Measurements from ENCODE around the gene SLC50A1. TPM values are rescaled to one million over a fixed set of nuclear protein-coding genes. Genes with fewer than 3 reads are reported as not detected.
"Not testable (repeated sequence)": the region's sequence is repeated elsewhere in the genome, so short reads cannot be mapped to it uniquely, and the experiment has no call there.

Gene SLC50A1
- polyA plus RNA-seq, 3 donors: 52.9 to 57.0 (median 55.8) TPM

DNA sequence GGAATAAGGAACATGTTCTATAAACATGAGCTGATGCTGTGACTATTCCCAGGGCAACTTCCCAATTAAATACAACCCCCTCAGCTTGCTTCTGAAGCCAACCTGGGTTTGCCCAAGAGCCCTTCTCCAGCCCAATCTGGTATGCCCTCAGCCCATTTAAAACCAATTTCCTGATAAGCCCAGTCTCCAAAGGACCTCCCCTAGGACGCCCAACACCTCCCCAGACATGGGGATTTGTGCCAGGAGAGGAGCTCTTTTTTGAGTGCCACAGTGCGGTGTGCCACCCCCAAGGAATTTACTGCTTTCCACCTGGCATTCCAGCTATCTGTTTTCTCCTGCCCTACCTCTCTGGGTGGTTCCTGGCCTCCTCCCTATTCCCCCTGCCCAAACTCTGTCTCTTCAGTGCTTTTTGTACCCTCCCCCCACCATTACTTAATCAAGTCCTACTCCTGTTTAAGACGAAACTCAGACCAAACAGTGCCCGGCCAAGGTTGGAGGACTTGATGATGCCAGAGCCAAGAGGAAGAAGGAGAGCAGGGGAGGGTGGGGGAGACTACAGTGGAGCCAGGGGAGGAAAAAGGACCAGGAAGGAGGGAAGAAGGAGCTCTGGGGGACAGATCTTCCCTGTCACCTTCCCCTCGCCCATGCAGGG lies 19.4 kb upstream of the SLC50A1 start:
- DNase-seq (ENCODE audit: low read depth in 3 of 3, low spot score in 2 of 3): no peak

- no peak for DNase-seq (ENCODE audit: low read depth in 3 of 3, low spot score in 2 of 3)
These were observed 18.0 kb upstream of the SLC50A1 start for GRCh38 chr1:155117610-155118009.

GRCh38 chr1:155118090-155118489 lies 17.6 kb upstream of the SLC50A1 start:
- not testable (repeated sequence) for DNase-seq (ENCODE audit: low read depth in 3 of 3, low spot score in 2 of 3)

- DNase-seq (ENCODE audit: low read depth in 3 of 3, low spot score in 2 of 3): no peak
These were observed 15.4 kb upstream of the SLC50A1 start for GRCh38 chr1:155120253-155120652.

DNA sequence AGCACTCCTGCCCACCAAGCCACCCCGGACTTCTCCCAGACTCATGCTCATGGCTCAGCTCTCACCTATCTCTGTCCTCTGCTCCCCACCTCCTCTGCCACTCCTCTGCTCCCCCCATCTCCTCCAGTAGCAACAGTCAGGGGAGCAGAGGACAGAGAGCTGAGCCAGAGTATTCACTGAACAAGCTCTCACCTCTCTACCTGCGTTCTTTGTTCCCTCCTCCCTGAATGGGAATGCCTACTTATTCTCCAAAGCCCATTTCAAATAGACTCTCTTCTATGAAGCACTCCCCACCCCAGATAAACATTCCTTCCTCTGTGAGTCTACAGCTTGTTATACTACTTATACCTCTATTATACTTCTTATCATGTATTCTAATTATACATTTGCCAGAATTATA lies 14.4 kb upstream of the SLC50A1 start:
- DNase-seq (ENCODE audit: low read depth in 3 of 3, low spot score in 2 of 3): no peak

DNA sequence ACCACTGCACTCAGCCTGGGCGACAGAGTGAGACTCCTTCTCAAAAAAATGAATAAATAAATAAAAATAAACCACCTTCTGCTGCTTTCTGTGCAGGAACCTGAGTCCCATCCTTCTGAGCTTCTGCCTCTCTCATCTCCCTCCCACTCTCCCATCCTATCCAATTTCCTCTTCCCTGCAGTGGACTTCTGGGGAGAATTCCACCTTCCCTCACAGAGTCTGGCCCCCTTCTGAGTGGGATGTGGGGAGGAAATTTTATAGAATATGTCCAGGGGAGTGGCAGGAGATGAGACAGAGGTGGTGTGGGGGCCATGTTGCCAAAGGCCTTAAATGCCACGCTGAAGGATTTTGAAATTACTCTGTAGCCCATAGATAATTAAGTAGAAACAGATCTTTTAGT lies 13.3 kb upstream of the SLC50A1 start:
- DNase-seq (ENCODE audit: low read depth in 3 of 3, low spot score in 2 of 3): no peak

DNA sequence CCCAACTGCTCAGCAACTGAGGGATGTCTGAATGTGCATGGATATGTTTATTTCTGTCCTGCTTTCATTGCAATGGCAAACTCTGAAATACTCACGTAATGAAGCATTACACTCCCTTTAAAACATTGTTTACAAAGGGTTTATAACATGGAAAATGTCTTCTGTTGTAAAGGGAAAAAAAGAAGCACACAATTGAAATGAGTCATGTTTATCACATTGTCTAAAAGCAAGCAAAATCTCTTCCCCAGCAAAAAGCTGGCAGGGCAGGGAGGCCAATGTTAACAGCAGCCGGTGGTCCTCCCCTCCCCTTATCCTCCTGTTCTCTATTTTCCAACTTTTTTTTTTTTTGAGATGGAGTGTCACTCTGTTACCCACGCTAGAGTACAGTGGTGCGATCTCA lies 11.9 kb upstream of the SLC50A1 start:
- no peak for DNase-seq (ENCODE audit: low read depth in 3 of 3, low spot score in 2 of 3)

DNA sequence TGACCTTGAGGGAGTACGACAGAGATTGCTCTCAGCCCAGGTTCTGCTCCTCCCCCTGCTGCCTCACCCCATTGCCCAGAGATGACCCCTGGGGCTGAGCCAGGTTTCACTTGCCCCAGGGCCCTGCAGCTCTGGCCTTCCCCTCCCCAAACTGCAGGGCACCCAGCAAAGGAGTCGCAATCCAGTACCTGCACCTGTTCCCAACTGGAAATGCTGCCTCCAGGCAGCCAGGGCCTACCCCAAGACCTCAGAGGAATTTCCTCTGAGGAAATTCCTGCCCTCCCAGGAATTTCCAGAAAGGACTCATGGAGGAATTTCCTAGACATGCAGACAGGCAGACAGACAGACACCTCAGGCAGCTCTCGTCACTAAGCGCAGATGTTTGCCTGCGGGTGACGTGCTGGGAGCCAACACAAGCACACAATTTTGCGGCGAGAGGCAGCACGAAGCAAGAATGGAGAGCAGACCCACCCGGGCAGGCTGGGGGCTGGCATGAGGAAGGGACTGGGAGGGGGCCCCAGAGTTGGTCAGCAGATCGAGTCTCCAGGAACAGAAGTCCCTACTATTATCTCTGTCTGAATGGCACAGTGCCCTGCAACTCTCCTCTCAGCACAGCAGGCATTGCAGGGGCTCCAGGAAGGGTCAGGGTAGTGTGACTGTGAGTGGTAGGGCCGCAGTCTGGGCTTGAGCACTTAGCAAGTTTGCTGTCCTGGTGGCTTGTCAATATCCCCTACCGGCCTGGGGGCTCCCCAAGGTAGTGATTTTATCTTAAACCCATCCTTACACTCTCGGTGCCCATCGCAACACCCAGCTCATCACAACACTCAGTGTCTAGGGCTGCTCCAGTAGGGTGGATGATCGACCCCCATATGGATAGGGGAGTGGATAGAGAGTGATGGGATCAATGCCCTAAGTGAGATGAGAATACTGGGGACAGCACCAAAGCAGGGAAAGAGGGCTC lies 10.9 kb upstream of the SLC50A1 start:
- DNase-seq (ENCODE audit: low read depth in 3 of 3, low spot score in 2 of 3): no peak

DNA sequence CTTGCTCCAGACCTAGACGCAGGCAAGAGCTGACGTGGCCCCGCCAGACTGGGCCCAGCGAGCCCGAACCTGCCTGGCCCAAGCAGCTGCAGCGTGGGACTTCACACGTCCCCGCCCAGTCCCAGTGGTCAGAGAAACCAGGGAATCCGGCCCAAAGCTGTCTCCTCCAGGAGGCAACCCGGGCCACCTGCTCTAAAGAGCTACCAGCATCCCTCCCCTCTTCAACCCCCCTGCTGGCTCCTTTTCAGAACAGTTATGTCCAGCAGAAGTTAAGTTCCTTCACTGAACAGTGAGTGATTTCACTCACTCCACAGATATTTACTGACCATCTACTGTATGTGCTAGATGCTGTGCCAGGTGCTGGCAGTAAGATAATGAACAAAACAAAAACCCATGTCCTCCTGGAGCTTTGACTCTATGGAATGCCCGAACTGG lies 10.1 kb upstream of the SLC50A1 start:
- DNase-seq (ENCODE audit: low read depth in 3 of 3, low spot score in 2 of 3): no peak

- DNase-seq (ENCODE audit: low read depth in 3 of 3, low spot score in 2 of 3): no peak
These were observed 9.6 kb upstream of the SLC50A1 start for GRCh38 chr1:155125946-155126555.

- DNase-seq (ENCODE audit: low read depth in 3 of 3, low spot score in 2 of 3): no peak
These were observed 9.0 kb upstream of the SLC50A1 start for GRCh38 chr1:155126556-155127104.

DNA sequence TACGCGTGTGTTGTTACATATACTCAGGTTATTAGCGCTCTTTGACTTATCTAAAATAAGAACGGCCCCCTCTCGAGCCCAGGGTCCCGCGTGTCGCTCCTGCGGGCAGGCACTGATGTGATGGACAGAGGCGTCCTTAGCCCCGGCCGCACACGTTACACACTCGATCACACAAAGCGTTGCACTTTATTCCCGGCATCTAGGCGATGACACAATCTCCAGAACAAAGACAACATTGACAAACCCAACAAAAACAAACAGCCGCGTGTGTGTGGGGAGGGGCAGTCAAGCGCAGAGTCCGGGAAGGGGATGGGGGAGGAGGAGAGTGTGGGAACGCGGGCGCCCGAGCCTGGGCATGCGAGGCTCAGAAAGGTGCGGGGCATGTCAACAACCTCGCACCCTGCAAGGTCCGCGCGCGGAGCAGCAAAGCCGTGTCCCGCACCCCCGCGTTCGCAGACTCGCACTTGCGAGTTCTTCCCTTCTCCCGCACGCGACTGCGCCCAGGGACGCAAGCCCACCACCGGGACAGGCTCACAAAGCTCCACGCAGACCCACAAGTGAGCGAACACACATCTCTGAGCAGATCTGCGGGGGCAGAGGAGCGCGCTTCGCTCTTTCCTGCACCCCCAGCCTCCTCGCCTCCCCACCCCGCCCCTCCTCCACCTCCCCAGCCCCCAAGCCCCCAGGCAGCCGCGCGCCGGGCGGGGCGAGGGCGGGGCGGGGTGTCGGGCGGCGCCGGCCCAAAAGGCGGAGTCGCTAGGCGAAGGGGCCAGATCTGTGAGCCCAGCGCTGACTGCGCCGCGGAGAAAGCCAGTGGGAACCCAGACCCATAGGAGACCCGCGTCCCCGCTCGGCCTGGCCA lies 8.3 kb upstream of the SLC50A1 start, which contains the start of gene EFNA1:
Gene EFNA1, plus strand, starts transcription at position 772 of the 862 bp plus-strand sequence. CDS start 102 bp downstream, outside the sequence.
- no peak for DNase-seq (ENCODE audit: low read depth in 3 of 3, low spot score in 2 of 3)

DNA sequence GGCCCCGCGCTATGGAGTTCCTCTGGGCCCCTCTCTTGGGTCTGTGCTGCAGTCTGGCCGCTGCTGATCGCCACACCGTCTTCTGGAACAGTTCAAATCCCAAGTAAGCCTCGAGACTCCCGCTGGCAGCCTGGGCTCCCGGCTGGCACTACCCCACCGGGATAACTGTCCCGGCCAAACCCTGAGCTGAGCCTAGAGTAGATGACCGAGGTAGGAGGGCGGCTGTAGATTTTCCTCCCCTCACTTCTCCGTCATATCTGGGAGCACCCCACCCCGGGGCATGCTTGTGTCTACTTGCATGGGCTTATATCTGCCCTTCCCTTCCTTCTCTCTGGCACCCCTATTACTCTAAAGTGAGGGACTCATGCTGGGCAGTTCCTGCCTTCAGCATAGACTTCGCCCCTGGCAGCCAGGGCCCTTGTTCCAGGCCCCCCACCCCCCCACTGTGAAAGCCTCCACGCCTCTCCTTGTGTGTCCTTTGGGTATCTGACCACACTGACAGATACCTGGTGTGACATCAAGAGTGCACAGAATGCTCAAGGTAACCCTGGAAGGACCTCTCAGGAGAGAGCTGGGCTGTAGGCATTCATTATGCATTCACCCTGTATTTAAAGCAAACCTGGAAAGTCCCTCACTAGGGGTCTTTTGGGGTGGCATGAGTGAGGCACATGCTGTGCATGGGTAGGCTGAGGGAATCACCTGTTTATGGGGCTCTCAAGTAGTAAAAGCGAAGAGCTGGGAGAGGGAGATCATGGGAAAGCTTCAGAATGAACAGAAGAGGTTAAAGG lies 7.5 kb upstream of the SLC50A1 start:
- DNase-seq (ENCODE audit: low read depth in 3 of 3, low spot score in 2 of 3): no peak

DNA sequence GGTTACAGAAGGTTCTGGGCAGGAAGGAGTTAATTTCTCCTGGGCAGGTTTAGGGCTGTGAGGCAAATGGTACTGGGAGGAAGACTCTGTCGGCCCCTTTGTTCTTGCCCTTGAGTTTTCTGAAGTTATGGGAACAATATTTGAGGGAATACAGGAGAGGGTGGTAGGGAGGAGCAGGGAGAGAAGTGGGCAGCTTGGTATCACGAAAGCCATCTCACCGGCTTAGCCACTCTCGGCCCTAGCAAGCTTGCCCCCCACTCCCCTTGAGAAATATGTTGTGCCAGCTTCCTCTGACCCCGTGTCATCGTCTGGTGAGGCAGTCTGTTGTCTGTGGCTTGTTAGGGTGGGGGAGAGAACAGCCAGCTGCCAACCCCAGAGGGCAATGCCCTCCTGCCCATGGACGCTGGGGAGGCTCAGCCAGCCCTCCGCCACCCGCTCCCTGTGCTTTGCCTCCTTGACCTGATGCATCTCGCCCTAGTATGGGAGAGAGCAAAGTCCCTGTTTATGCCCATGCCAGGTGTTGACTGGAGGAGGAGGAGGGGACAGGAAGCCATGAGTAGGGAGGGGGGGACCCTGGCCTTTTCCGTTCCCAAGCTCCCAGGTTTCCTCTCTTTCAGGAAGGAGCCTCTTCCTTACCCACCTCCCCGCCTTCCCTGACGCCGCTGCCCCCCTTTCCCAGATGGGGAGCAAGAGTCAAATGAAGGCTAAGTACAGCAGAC lies 6.7 kb upstream of the SLC50A1 start:
- no peak for DNase-seq (ENCODE audit: low read depth in 3 of 3, low spot score in 2 of 3)

DNA sequence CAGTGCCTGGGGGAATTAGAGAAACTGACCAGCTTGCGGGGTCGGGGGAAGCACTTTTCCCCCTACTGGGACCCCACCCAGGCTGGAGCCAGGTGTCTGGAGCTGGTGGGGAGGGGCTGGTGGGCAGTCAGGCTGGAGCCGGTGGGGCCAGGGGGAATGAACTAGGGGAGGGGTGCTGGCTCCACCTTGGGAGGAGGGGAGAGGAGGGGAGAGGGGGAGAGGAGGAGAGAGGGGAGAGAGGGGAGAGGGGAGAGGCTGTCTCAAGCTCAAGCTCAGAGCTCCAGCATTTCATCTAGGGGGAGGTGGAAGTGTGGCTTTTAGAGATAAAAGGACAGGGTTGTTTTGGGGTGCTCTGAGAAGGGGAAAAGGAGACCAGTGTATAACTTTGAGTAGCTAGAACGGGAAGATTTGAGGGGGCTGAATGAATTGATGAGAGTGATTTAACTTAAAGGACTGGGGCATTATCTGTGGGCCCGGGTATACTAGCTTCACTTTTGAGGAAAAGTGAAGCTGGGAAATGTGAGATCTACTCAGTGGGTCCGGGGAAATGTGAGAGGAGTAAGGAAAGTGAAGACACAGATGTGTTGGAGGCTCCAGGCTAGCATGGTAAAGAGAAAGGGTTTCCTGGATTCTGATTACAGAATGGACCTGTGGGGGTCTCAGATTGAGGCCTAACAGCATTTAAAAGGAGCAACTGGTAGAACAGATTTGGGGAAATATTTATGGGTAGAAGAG lies 5.2 kb upstream of the SLC50A1 start:
- no peak for DNase-seq (ENCODE audit: low read depth in 3 of 3, low spot score in 2 of 3)

DNA sequence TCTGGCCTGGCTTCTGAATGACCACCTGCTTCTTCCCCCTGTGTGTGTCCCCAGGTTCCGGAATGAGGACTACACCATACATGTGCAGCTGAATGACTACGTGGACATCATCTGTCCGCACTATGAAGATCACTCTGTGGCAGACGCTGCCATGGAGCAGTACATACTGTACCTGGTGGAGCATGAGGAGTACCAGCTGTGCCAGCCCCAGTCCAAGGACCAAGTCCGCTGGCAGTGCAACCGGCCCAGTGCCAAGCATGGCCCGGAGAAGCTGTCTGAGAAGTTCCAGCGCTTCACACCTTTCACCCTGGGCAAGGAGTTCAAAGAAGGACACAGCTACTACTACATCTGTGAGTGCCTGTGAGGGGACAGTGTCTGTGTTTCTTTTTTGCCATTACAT lies 4.4 kb upstream of the SLC50A1 start:
- no peak for DNase-seq (ENCODE audit: low read depth in 3 of 3, low spot score in 2 of 3)

GRCh38 chr1:155131856-155132255 lies 3.8 kb upstream of the SLC50A1 start:
- no peak for DNase-seq (ENCODE audit: low read depth in 3 of 3, low spot score in 2 of 3)

DNA sequence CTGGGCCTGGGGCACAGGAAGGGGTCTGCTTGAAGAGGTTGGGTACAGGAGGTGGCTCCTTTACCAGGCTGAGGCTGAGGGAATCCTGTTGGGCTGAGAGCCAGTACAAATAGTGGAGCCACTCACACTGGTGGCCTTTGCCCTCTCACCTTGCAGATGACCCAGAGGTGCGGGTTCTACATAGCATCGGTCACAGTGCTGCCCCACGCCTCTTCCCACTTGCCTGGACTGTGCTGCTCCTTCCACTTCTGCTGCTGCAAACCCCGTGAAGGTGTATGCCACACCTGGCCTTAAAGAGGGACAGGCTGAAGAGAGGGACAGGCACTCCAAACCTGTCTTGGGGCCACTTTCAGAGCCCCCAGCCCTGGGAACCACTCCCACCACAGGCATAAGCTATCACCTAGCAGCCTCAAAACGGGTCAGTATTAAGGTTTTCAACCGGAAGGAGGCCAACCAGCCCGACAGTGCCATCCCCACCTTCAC lies 1.8 kb upstream of the SLC50A1 start:
- DNase-seq (ENCODE audit: low read depth in 3 of 3, low spot score in 2 of 3): no peak
